ENCODE results near the gene ECSIT.
"Not testable (repeated sequence)": the region's sequence is repeated elsewhere in the genome, so short reads cannot be mapped to it uniquely, and the experiment has no call there.

The ECSIT gene, protein sequence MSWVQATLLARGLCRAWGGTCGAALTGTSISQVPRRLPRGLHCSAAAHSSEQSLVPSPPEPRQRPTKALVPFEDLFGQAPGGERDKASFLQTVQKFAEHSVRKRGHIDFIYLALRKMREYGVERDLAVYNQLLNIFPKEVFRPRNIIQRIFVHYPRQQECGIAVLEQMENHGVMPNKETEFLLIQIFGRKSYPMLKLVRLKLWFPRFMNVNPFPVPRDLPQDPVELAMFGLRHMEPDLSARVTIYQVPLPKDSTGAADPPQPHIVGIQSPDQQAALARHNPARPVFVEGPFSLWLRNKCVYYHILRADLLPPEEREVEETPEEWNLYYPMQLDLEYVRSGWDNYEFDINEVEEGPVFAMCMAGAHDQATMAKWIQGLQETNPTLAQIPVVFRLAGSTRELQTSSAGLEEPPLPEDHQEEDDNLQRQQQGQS

DNA sequence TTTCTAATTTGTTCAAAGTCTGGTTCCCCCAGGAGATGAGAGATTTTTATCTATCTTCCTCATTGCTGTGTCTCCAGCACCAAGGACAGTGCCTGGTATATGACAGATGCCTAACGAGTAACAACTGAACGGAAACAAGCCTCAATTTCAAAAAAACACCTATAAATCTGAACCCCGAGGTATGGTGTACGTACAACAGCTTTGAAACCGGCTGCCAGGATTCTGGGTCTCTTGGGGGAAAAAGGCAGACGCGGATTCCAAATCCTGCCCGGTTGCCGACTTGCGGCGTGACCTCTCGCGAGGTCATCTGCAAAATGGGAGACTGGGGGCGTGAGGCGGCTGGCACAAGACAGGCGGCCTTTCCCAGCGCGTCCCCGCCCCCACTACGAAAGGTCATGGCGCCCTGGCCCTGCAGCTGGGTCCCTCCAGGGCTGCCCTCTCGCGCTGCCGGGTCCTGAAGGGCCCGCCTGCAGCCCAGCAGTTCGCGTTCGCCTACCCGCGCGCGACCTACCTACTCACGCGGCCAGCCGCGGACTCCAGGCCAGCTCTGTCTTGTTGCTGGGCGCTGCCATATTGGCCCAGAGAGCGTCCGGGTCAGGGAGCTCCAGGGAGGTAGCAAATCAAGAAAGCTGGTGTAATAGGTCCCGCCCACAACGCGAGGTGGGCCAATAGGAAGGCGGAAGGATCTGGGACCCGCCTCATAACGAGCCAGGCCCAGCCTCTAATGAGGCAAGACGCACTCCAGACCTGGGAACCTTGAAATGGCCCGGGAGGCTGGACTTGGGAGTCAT is at the start of gene ECSIT:
TSS of gene ECSIT (minus strand) at position 584 of the 791 bp plus-strand sequence. CDS start 9,964 bp downstream, outside the sequence.
- peak; percentile 94 for DNase-seq

DNA sequence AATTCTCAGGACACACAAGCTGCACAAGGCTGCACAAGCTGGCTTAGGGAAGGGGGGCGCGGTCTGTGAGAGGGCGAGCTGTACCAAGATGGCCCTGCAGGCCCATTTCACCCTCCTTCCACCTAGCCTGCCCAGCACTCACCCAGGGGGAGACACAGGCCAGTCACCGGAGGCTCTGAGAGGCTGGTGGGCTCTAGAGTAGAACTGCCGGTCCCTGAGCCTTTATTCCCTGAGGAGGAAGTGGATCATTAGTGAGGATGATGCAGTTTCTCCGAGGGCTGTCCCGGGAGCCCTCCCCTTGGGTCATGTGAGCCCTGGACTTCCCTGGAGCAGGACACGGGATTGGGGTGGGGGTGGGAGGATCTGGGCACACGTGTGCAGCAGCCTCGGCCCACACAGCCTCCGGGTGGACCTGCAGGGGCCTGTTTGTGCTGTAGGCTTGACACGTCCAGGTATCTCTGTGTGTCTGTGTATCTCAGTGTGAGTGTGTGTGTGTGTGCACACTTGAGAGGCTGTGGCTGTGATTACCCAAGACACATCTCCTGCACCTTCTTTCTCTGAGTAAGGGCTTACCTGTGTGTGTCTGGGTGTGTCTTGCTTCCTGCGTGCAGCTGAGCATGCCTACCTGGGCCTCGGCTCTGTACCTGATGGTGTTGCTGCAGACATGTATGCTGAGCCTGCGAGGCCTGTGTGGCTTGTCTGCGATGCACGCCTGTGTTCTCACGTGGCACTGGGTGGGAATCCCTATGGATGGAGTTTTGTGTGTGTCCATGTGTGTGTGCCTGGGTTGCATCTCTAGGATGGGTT is 48.7 kb upstream of the ECSIT start, which contains the start of gene ACP5:
TSS of gene ACP5 (minus strand) at position 195 of the 807 bp plus-strand sequence. CDS start 328 bp downstream, outside the sequence.
- DNase-seq = no peak

DNA sequence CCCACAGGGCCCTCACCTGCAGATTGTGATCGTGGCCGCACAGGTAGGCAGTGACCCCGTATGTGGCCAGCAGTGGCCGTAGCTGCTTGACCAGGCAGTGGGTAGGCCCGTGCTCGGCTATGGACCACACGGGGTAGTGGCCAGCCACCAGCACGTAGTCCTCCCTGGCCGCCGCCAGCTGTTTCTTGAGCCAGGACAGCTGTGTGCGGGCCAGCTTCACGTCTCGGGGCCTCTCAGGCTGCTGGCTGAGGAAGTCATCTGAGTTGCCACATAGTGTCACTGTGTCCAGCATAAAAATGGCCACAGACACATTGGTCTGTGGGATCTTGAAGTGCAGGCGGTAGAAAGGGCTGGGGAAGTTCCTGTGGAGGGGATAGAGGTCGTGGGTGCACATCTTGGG is 47.3 kb upstream of the ECSIT start:
- DNase-seq = no peak

DNA sequence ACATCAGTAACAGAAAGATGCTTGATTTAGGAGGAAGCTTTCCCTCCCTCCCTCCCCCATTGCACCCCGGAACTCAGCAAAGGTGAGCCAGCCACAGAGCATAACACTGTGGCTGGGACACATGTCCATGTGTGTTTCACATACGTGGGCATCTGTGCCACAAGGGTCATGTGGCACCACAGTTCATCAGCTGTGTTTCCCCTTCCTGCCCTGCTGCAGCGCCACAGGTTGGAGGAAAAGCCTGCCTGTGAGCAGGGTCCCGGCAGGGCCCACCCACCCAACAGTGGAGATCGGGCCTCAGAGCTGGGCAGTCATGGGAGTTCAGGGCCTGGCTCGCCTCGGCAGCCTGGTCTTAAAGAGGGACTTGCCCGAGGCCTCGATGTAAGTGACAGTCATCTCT is 45.8 kb upstream of the ECSIT start:
- no peak for DNase-seq

DNA sequence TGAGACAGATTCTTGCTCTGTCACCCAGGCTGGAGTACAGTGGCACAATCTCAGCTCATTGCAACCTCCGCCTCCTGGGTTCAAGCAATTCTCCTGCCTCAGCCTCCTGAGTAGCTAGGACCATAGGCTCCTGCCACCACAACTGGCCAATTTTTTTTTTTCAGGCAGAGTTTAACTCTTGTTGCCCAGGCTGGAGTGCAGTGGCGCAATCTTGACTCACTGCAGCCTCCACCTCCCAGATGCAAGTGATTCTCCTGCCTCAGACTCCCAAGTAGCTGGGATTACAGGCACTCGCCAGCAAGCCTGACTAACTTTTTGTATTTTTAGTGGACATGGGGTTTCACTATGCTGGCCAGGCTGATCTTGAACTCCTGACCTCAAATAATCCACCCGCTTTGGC is 44.8 kb upstream of the ECSIT start:
- DNase-seq = not testable (repeated sequence)

DNA sequence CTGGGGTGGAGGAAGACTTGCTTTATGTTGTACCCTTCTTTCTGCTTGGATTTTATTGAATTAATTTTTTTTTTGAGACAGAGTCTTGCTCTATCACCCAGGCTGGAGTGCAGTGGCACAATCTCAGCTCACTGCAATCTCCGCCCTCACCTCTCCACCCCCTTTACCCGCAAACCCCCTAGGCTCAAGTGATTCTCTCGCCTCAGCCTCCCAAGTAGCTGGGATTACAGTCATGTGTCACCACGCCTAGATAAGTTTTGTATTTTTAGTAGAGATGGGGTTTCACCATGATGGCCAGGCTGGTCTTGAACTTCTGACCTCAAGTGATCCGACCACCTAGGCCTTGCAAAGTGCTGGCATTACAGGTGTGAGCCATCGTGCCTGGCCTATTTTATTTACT is 44.4 kb upstream of the ECSIT start:
- not testable (repeated sequence) for DNase-seq

DNA sequence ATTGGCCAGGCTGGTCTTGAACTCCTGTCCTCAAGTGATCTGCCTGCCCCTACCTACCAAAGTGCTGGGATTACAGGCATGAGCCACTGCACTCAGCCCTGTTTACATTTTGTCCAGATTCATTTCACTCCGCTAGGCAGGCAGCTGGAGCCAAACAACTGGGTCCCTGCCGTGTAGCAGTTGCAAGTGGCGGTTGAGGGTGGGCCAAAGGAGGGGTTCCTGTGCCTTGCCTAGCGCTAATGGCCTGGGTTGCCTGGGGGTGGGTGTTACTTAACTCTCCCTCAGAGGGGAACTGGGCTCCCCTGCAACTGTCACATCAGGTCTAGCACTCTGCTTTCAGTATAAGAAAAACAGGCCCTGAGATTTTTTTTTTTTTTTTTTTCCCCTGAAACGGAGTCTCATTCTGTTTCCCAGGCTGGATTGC is 41.1 kb upstream of the ECSIT start:
- DNase-seq = no peak

DNA sequence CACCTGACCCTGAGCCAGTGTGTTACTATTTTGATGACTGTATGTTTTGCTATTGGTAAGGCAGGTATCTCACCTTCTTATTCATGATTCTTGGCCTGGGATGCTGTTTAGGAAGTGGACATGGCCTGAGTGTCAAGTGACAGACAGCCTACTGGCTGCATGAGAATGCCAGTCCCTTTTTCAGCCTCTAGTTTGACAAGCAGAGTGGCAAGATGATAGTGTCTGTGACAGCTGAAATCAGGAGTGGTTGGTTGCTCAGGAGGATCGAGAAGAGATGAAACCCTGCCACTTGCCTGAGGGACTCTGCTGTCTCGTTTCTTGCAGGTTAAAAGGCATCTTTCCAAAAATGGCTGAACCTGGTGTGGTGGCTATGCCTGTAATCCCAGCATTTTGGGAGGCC is 37.2 kb upstream of the ECSIT start:
- DNase-seq = no peak

DNA sequence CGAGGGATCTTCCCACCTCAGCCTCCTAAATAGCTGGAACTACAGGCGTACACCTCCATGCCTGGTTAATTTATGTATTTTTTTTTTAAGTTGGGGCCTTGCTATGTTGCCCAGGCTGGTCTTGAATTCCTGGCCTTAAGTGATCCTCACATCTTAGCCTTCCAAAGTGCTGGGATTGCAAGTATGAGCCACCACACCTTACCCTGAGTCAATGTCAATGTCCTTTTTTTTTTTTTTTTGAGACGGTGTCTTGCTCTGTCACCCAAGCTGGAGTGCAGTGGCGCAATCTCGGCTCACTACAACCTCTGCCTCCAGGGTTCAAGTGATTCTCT is 36.7 kb upstream of the ECSIT start:
- DNase-seq = not testable (repeated sequence)

DNA sequence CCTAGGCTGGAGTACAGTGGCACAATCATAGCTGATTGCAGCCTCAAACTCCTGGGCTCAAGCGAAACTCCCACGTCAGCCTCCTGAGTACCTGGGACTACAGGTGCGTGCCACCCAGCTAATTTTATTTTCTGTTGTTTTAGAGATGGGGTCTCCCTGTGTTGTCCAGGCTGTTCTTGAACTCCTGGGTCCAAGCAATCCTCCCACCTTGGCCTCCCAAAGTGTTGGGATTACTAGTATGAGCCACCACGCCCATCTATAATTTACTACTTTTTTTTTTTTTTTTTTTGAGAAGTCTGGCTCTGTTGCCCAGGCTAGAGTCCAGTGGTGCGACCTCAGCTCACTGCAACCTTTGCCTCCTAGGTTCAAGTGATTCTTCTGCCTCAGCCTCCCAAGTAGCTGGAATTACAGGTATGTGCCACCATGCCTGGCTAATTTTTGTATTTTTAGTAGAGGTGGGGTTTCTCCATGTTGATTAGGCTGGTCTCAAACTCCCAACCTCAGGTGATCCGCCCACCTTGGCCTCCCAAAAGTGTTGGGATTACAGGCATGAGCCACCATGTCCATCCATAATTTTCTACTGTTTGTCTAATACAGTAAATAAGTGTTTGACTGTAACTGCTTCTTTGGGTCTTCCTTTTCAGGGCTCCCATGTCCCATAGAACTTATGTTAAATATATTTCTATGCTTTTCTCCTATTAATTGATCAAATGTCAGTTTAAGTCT is 35.3 kb upstream of the ECSIT start:
- not testable (repeated sequence) for DNase-seq

DNA sequence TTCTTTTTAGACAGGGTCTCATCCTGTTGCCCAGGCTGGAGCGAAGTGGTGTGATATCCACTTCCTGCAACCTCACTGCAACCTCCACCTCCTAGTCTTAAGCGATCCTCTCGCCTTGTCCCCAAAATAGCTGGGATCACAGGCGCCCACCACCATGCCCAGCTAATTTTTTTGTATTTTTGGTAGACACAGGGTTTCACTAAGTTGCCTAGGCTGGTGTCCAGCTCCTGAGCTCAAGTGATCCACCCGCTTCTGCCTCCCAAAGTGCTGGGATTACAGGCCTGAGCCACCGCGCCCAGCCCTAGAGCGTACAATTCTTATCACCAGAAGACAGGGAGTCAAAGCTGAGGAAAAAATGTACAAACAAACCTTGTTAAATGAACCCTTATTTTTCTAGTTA is 34.6 kb upstream of the ECSIT start:
- no peak for DNase-seq

DNA sequence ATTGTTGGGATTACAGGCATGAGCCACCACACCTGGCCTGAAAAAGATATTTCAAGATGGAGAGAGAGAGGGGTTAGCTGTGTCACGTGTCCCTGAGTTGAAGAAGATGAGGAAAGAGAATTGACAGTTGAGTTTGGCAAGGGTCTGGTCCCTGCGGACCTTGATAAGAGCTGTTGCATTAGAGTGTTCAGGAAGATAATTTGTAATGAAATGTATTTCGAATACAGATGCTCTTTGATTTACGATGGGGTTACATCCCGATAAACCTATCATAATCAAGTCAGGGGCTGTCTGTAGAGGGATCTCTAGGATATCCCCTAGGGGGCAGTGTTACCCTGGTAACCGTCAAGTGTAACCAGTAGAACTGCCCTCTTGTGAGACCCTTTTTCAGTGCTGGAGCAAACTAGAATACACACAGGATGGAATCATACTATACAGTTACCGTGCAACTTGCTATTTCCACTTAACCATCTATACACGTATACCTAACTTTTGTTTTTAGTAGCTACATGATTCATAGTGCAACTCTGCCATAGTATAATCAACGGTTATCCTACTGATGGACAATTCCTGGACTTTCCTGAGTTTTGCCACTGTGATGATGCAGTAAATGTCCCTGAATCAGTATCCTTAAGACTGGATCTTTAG is 31.6 kb upstream of the ECSIT start:
- DNase-seq = peak; percentile 62

DNA sequence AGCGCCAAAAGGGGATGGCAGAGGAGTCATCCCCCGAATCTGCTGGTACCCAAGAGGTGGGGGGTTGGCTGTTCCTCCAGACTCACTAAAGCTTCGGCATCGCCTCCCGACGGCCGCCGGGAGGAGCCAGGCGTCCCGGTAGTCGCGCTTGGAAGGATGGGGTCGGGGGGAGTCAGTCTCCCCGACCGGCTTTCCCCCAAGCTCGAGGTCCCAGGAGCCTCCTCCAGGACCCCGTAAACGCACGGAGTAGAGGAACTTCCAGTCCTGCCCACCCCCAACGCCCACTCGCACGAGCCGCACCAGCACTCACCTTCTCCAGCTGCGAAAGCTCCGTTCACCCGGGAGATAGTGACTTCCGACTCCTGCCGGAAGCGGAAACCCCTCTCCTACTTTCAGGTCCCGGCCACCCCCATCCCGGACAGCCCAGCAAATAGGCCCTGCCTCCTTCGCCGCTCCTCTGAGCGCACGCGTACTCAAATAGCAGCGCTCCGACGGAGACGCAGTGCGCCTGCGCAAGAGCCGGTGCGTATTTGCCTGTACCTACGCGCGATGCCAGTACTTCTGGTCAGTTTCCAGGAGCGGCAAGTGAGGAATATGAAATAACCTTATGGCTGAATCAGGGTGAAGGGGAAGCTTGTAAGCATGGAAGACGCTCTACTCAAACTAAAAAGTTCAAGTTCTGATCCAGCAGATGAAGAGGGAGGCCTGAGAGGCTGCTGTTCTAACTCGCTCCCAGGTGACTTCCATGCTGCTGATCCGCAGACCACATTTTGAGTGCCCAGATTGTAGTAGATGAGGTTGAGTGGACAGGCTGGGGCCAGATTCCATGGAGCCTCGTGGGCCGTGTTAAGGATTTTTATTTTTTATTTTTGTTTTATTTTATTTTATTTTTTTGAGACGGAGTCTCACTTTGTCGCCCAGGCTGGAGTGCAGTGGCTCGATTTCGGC is 30.2 kb upstream of the ECSIT start, which contains the start of gene ELOF1:
TSS of gene ELOF1 (minus strand) at position 350 of the 948 bp plus-strand sequence. CDS start 4,883 bp downstream, outside the sequence.
- peak; percentile 96 for DNase-seq

DNA sequence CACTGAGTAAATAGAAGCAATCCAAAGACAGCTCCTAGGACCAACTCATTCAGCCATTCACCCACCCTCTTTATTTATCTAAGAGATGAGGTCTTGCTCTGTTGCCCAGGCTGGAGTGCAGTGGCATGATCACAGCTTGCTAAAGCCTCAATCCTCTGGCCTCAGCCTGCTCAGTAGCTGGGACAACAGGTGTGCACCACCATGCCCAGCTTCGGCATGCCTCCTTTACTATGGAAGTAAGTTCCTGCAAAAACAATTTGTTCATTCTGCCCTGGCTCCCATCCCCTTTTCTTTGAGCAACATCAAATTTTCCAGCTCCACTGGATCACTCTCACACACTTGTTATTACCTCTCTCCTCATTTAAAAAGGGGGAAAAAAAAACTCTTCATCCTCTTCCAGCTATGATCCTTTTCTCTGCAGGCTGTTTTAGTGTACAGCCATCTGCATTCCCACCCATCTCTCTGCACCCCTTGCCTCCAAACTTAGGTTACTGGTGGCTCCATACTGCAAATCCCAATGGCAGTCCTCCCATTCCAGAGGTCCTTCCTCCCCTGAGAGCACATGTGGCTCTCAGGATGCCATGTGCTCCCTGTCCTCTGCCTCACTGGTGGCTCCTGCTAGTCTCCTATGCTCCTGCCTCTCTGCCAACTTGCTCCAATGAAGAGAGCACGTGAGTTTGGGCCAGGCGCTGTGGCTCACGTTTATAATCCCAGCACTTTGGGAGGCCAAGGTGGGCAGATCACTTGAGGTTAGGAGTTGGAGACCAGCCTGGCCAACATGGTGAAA is 27.9 kb upstream of the ECSIT start:
- no peak for DNase-seq

DNA sequence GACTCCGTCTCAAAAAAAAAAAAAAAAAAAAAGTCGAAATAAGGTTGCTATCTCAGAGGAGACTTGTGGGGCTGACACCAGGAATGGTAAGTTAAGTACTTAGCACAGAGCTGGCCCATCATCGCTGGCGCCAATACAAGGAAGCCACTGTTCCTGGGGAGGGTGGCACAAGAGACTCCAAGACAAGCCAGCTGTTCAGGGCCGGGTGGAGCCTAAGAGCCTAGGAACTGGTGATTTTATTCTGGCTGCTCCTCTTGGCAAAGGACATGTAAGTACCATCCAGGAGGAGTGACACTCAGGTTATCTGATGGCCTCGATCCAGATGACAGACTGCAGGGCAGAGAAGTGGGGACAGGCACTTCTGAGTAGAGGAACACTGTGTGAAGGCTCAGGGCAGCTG is 26.3 kb upstream of the ECSIT start:
- no peak for DNase-seq

DNA sequence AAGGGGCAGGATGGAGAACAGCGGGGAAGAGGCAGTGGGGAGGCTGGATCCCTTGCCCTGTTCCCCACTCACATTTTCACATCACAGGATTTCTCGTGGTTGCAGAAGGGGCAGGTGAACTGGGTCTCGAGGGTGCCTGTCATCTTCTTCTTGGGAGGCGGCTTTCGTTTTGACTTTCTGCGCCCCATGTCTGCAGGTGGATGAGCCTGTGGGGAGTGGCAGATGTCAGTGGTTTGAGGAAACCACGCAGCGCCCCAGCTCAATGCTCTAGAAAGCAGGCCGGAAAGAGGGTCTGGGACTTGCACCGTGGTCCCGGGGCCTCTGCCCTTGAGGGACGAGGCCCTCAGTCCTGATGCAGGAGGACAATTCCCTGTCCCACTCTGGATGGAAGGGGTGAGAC is 25.2 kb upstream of the ECSIT start:
- no peak for DNase-seq

DNA sequence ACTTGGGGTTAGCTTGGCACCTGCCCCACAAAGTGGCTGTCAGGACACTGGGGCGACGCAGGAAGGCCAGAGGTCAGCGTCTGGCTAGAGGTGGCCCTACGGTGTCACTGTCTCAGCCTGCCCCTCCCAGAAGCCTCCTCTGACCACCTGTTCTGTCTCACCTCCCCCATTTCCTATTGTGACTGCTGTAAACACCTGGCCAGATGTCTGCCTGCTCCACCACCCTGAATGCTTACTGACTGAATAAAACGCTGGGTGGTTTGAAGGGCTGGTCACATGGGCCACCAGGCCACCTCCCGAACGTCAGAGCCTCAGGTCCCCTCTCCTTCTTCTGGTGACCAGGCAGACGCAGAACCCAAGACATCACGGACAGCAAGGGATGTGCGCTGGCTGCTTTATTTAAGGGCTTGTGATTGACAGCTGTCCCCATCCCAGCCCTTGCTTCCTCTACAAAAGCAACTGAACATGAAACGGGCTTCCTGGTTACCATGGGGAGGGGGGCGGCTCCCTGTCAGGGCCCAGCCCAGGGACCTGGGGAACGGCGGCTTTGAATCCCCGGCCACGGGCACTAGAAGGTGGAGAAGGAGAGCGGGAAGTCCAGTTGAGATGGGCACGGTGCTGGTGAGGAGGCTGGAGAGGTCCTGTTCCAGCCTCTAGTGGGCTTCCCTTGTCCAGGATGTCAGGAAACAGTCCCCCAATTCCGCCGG is 23.9 kb upstream of the ECSIT start:
- no peak for DNase-seq

DNA sequence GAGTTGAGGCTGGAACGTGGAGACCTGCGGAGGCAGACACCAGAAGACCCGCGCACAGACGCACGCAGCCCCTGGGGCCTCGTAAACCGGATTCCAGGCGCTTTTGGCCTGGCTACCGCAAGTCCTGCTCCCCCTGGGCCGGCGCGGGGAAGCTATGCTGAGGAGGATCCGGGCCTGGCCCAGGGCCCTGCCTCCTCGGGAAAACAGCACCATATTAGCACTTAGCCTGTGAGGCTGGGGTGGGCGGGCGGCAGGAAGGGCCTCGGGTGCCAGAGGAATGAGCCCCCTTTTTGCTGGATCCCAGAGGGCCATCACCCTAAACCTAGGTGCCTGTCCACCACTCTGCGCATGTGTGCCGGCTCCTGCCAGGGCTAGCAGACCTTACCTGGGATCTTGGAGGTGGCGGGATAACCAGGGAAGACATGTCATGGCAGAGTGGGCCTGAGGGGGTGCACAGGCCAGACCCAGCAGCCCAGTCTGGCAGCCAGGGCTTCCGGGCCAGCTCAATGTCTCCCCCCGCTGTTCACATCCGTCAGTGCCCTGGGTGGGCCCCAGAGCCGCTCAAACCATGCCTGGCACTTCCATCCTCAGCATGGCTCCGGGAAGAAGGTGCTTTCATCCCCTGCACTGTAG is 22.8 kb upstream of the ECSIT start:
- DNase-seq = no peak

DNA sequence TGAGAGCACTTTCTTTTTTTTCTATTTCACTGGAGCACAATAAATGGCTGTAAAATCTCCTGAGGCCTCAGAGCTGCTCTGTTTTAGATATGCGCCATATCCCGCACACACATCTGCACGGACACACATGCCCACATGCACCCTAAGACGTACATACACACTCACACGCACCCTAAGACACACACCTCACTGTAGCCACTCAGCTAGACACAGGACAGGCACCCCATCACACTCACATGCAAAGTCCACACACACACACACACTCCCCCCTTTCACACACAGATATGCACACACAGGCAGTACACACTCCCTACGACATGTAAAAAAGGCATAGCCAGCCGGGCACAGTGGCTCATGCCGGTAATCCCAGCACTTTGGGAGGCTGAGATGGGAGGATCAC is 21.3 kb upstream of the ECSIT start:
- DNase-seq = no peak

Data from GDM1 (cell line).